ENCODE measurements around the gene ZNF12. TPM values are rescaled to one million over a fixed set of nuclear protein-coding genes. Genes with fewer than 3 reads are reported as not detected.
"Not testable (repeated sequence)": the region's sequence is repeated elsewhere in the genome, so short reads cannot be mapped to it uniquely, and the experiment has no call there.

ZNF12 gene
- total RNA-seq, 1 experiment from 2014 or later, result 22.4 TPM

GRCh38 chr7:6675807-6676405, 30.8 kb downstream of the ZNF12 start:
- DNase-seq (ENCODE audit: unreplicated experiment), result no peak
- Mint-ChIP-seq H3K36me3 (ENCODE audit: insufficient read depth, unreplicated experiment) (peaks cover 7% of the 10 kb centered on the region), H3K4me1 (ENCODE audit: insufficient read depth, unreplicated experiment) (no peaks in the 10 kb centered on the region), H3K27me3 (ENCODE audit: insufficient read depth, unreplicated experiment) (no peaks in the 10 kb centered on the region), H3K9me3 (ENCODE audit: unreplicated experiment) (peaks cover 34% of the 10 kb centered on the region), H3K27ac (ENCODE audit: low read depth, unreplicated experiment) (no peak overlapping the region), H3K4me3 (ENCODE audit: unreplicated experiment) (no peak overlapping the region)
- no TSS peak for BruUV-seq (replicated peaks)
- no peak for TF ChIP-seq CTCF (IDR thresholded peaks at IDR 0.05; ENCODE audit: unreplicated experiment)
- intact Hi-C loops (cut with micrococcal nuclease), result no loop called here
- CTCF ChIA-PET, result no interaction called here
- POLR2A ChIA-PET, result no interaction called here

- intact Hi-C loops (cut with micrococcal nuclease); POLR2A ChIA-PET: not testable (repeated sequence)
These were observed 35.9 kb downstream of the ZNF12 start for GRCh38 chr7:6670851-6671250.

GRCh38 chr7:6658618-6659345, 48.0 kb downstream of the ZNF12 start:
- CTCF ChIA-PET, result interaction anchor here (0.6 kb wide), 1 partner anchor 20 kb away, joined by 3 read pairs; no protein-coding TSS in a partner anchor

More at GRCh38 chr7:6670851-6671250, 35.9 kb downstream of the ZNF12 start:
- H3K36me3 Mint-ChIP-seq (ENCODE audit: insufficient read depth, unreplicated experiment); H3K27ac Mint-ChIP-seq (ENCODE audit: low read depth, unreplicated experiment); H3K4me3 Mint-ChIP-seq (ENCODE audit: unreplicated experiment); H3K27me3 Mint-ChIP-seq (ENCODE audit: insufficient read depth, unreplicated experiment); CTCF ChIA-PET; BruUV-seq (replicated peaks); H3K4me1 Mint-ChIP-seq (ENCODE audit: insufficient read depth, unreplicated experiment); DNase-seq (ENCODE audit: unreplicated experiment): not testable (repeated sequence)
- peaks cover 47% of the 10 kb centered on the region for H3K9me3 Mint-ChIP-seq (ENCODE audit: unreplicated experiment)

GRCh38 chr7:6656413-6656812, 50.3 kb downstream of the ZNF12 start:
- intact Hi-C loops (cut with micrococcal nuclease), result no loop called here

More at GRCh38 chr7:6658618-6659345, 48.0 kb downstream of the ZNF12 start:
- TF ChIP-seq CTCF (IDR thresholded peaks at IDR 0.05; ENCODE audit: unreplicated experiment), result no peak
- Mint-ChIP-seq H3K36me3 (ENCODE audit: insufficient read depth, unreplicated experiment) (peaks cover 24% of the 10 kb centered on the region), H3K4me1 (ENCODE audit: insufficient read depth, unreplicated experiment) (no peaks in the 10 kb centered on the region), H3K27me3 (ENCODE audit: insufficient read depth, unreplicated experiment) (no peaks in the 10 kb centered on the region), H3K4me3 (ENCODE audit: unreplicated experiment) (no peak overlapping the region), H3K27ac (ENCODE audit: low read depth, unreplicated experiment) (no peak overlapping the region), H3K9me3 (ENCODE audit: unreplicated experiment) (peaks cover 7% of the 10 kb centered on the region)
- intact Hi-C loops (cut with micrococcal nuclease), result no loop called here
- no peak for DNase-seq (ENCODE audit: unreplicated experiment)
- no TSS peak for BruUV-seq (replicated peaks)
- POLR2A ChIA-PET, result interaction anchor here (0.6 kb wide), 1 partner anchor 441 kb away, joined by 3 read pairs; no protein-coding TSS in a partner anchor

More at GRCh38 chr7:6656413-6656812, 50.3 kb downstream of the ZNF12 start:
- Mint-ChIP-seq H3K4me1 (ENCODE audit: insufficient read depth, unreplicated experiment) (no peaks in the 10 kb centered on the region), H3K27me3 (ENCODE audit: insufficient read depth, unreplicated experiment) (no peaks in the 10 kb centered on the region), H3K27ac (ENCODE audit: low read depth, unreplicated experiment) (no peak overlapping the region), H3K36me3 (ENCODE audit: insufficient read depth, unreplicated experiment) (peaks cover 40% of the 10 kb centered on the region), H3K9me3 (ENCODE audit: unreplicated experiment) (peaks cover 6% of the 10 kb centered on the region), H3K4me3 (ENCODE audit: unreplicated experiment) (no peak overlapping the region)
- no TSS peak for BruUV-seq (replicated peaks)
- POLR2A ChIA-PET, result no interaction called here
- TF ChIP-seq CTCF (IDR thresholded peaks at IDR 0.05; ENCODE audit: unreplicated experiment), result no peak
- CTCF ChIA-PET, result no interaction called here
- DNase-seq (ENCODE audit: unreplicated experiment), result no peak
